HL-60 (cell line): ENCODE measurements around the gene SLC25A47.

ENCODE experiments used
- CTCF ChIP-seq: IDR thresholded peaks from one replicate; pipeline ENCODE4 v1.5.1; 2011; ENCODE audit warnings: low read length, control low read depth, inconsistent platforms; ENCODE audit not compliant: insufficient read depth
- POLR2AphosphoS5 ChIP-seq: IDR thresholded peaks from 2 replicates; pipeline ENCODE4 v1.6.1; 2012; ENCODE audit warnings: low read depth
- SPI1 ChIP-seq: IDR thresholded peaks from 2 replicates; pipeline ENCODE4 v1.6.1; 2012; ENCODE audit warnings: low read depth, mild to moderate bottlenecking, borderline replicate concordance

GRCh38 chr14:100350986-100351385 lies 27.8 kb downstream of the SLC25A47 start:
- TF ChIP-seq CTCF (no peak), SPI1 (no peak), POLR2AphosphoS5 (no peak)
